Measurements from ENCODE around the gene SHISA4.
"Not testable (repeated sequence)": the region's sequence is repeated elsewhere in the genome, so short reads cannot be mapped to it uniquely, and the experiment has no call there.

The SHISA4 gene

DNA sequence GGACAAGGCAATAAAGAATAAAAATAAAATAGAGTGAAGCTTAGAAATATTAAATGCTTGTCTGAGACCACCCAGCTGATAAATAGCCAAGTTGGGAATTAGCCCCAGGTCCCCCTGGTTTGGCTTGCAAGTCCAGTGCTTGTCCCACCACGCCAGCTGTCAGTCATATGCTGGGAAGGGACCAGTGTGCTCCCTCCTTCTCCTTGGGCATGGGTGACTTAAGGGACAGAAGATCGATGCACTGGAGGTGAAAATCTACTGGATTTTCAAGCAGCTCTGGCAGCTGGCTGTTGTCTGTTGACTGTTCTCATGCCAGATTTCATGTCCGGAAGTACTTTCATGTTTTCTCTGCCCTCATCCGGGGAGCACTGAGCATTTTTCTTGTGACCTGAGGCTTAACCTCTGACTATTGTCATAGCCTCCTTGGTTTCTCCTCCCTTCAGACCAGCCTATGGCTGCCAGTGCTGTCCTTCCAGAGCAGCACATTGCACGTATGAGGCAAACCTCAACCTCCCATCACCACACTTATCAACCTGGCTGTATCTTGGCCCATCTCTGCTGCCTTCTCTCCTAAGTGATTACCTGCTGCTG lies 45.2 kb downstream of the SHISA4 start:
- DNase-seq: no peak

GRCh38 chr1:201937624-201938213 lies 49.0 kb downstream of the SHISA4 start:
- no peak for DNase-seq

DNA sequence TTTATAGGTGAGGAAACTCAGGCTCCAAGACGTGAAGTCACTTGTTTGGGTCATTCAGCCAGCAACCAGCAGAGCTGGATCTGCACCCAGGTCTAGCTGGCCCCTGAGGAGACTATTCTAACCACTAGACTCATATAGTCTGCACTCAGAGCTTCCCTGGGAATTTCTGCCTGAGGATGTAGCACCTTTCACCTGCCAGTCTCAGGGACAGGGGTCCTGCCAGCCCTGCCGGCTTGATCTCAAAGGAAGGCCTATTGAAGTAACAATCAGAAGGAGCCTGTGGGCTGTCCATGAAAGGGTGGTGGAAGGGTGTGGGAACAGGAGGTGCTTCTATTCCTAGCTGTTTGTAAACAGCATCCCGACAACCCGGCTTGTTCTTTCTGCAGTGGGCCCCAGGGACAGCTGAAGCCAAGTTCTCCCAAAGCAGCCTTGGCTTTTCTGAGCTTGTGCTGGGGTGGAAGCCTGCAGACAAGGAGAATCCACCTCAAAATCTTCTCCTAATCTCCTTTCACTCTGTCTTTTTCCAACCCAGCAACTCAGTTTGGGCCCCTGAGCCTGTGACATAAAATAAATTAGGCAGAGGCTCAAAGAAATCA lies 49.8 kb downstream of the SHISA4 start:
- no peak for DNase-seq

DNA sequence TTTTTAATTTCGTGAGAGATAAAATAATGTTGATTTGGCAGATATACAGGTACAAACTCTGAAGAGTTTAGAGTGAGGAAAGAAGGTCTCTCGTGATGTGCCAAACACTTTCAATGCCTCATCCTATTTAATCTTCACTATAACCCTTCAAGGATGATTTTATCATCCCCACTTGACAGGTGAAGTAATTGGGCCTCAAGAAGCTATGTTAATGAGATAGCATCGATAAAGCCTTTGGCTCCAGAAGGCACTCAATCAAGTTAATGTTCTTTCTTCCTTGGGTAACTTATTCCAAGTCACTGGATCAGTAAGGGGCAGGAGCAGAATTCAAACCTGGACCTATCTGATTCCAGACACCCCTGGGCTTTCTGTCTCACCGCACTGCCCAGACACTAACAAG lies 50.5 kb downstream of the SHISA4 start:
- no peak for DNase-seq

DNA sequence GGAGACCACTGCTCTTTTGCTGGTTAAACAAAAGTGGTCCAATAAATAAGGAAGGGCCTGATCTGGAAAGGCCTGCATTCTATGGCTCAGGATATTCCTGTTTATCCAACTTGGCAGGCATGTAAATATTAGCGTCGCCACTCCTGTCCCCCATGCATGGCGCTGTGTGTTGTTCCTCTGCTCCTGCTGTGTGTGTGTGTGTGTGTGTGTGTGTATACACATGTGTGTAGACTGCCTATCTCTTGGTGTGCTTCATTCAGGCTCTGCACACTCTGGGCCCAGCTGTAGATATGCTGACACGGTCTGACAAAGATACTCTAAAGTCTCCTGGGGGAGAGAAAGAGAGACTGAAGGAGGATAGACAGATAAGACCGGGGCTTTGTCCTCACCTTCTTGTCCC lies 50.9 kb downstream of the SHISA4 start:
- DNase-seq: no peak

GRCh38 chr1:201940316-201940715 lies 51.6 kb downstream of the SHISA4 start:
- DNase-seq: not testable (repeated sequence)

DNA sequence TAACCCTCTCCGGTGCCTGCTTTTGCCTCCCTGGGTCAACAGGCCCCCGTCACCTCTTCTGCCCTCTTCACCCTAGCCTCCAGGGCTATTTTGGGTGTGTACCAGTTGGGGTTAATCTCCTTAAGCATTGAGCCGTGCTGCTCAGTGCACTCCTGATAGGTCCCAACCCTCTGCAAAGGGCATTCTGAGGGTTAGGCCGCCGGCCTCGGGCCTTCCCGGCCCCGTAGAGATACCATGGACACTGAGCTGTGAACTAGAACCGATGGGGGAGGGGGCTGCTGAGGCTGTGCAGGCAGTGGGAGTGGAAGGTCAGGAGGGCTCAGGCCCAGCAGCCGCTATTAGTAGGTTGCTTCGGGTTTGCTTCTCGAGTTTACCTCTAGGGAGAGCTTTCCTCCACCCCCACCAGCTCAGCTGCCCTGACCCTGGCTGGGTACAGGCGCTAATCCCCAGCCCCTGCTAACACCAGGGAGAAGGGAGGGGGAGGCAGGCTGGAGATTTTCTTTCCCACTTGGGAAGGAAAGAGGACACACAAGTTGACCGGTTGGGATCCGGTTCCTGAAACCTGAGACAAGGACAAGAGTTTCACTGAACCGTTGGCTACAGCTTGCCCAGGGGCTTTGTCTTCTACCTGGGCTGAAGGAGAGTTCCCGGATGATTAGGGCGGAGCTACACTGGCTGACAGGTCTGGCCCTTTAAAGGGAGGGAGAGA lies 52.9 kb downstream of the SHISA4 start:
- DNase-seq: peak in 1 of 2 experiments; percentile 5

GRCh38 chr1:201942129-201942495 lies 53.4 kb downstream of the SHISA4 start:
- DNase-seq: no peak
